Astrocyte (in vitro differentiated cells and primary cell): ENCODE data around the gene PTAFR. TPM values are rescaled to one million over a fixed set of nuclear protein-coding genes. Genes with fewer than 3 reads are reported as not detected.

Experiments used
- DNase-seq: peaks from one replicate; pipeline ENCODE4 v3.0.0-alpha.2; 2010; ENCODE audit warnings: low read depth
- FAIRE-seq: peaks from 2 replicates; lab custom pipeline; 2011; peaks lifted over from hg19 to GRCh38; lab: Jason Lieb, UNC
- H2AFZ ChIP-seq: 2 replicates; pipeline ENCODE4 v1.6.0; 2012; ENCODE audit warnings: low read depth, low read length, inconsistent platforms
- H3K27ac ChIP-seq: 2 replicates; pipeline ENCODE4 v1.5.1; 2011; ENCODE audit warnings: low read depth, low read length, inconsistent platforms
- H3K27me3 ChIP-seq: 2 replicates; pipeline ENCODE4 v1.6.0; 2011; ENCODE audit warnings: low read length, inconsistent platforms; ENCODE audit not compliant: insufficient read depth
- H3K36me3 ChIP-seq: 2 replicates; pipeline ENCODE4 v1.5.1; 2011; ENCODE audit warnings: low read length, inconsistent platforms; ENCODE audit not compliant: insufficient read depth
- H3K4me1 ChIP-seq: 2 replicates; pipeline ENCODE4 v1.5.1; 2011; ENCODE audit warnings: low read length, inconsistent platforms; ENCODE audit not compliant: insufficient read depth
- H3K4me2 ChIP-seq: 2 replicates; pipeline ENCODE4 v1.6.0; 2012; ENCODE audit warnings: low read length, inconsistent platforms
- H3K4me3 ChIP-seq: 2 replicates; pipeline ENCODE4 v1.5.1; 2011; ENCODE audit warnings: low read depth, mild to moderate bottlenecking, low read length, inconsistent platforms; ENCODE audit not compliant: insufficient read depth
- H3K79me2 ChIP-seq: 2 replicates; pipeline ENCODE4 v1.6.0; 2012; ENCODE audit warnings: mild to moderate bottlenecking, low read length, inconsistent platforms; ENCODE audit not compliant: insufficient read depth
- H3K9ac ChIP-seq: 2 replicates; pipeline ENCODE4 v1.6.0; 2012; ENCODE audit warnings: mild to moderate bottlenecking, low read length, inconsistent platforms
- H3K9me3 ChIP-seq: 2 replicates; pipeline ENCODE4 v1.5.1; 2012; ENCODE audit warnings: low read depth, mild to moderate bottlenecking, low read length, inconsistent platforms; ENCODE audit not compliant: insufficient read depth
- H4K20me1 ChIP-seq: 2 replicates; pipeline ENCODE4 v1.6.0; 2012; ENCODE audit warnings: low read length, inconsistent platforms; ENCODE audit not compliant: insufficient read depth
- H3K27ac Mint-ChIP-seq: one replicate; pipeline ENCODE4 v1.8.0; 2021; ENCODE audit warnings: mild to moderate bottlenecking, mixed read lengths; ENCODE audit not compliant: unreplicated experiment
- H3K27me3 Mint-ChIP-seq: one replicate; pipeline ENCODE4 v1.8.0; 2021; ENCODE audit warnings: low read depth, mixed read lengths; ENCODE audit not compliant: unreplicated experiment
- H3K36me3 Mint-ChIP-seq: one replicate; pipeline ENCODE4 v1.8.0; 2021; ENCODE audit warnings: low read depth, mixed read lengths; ENCODE audit not compliant: unreplicated experiment
- H3K4me1 Mint-ChIP-seq: one replicate; pipeline ENCODE4 v1.8.0; 2021; ENCODE audit warnings: low read depth, mixed read lengths; ENCODE audit not compliant: unreplicated experiment
- H3K4me3 Mint-ChIP-seq: one replicate; pipeline ENCODE4 v1.8.0; 2021; ENCODE audit warnings: mild to moderate bottlenecking, moderate library complexity, mixed read lengths; ENCODE audit not compliant: unreplicated experiment
- H3K9me3 Mint-ChIP-seq: one replicate; pipeline ENCODE4 v1.8.0; 2021; ENCODE audit warnings: mild to moderate bottlenecking, mixed read lengths; ENCODE audit not compliant: unreplicated experiment
- CTCF ChIP-seq: IDR thresholded peaks from 2 replicates; pipeline ENCODE4 v1.5.1; 2011; ENCODE audit warnings: low read depth, mild to moderate bottlenecking, inconsistent platforms, low read length, moderate library complexity; ENCODE audit not compliant: insufficient read depth
- EZH2 ChIP-seq: IDR thresholded peaks from 2 replicates; pipeline ENCODE4 v1.6.1; 2012; ENCODE audit warnings: mild to moderate bottlenecking, low read length, inconsistent platforms; ENCODE audit not compliant: insufficient read depth
- total RNA-seq: library from RNA; stranded (reverse); gene quantifications from 2 replicates; pipeline ENCODE4 v1.2.1, GENCODE V29; 2021

The PTAFR gene
- total RNA-seq, 1 donor from 2014 or later: 0.32 TPM

GRCh38 chr1:28136169-28136921 lies 40.1 kb downstream of the PTAFR start:
- Histone ChIP-seq H3K27me3 (no peaks in the 10 kb centered on the region), H3K27ac (no peak overlapping the region), H3K4me2 (no peak overlapping the region), H3K36me3 (no peaks in the 10 kb centered on the region), H2AFZ (no peak overlapping the region), H4K20me1 (no peaks in the 10 kb centered on the region), H3K79me2 (no peaks in the 10 kb centered on the region), H3K9me3 (no peaks in the 10 kb centered on the region), H3K4me1 (no peaks in the 10 kb centered on the region), H3K9ac (no peak overlapping the region), H3K4me3 (no peak overlapping the region)
- no peak for DNase-seq
- TF ChIP-seq EZH2: no peak
- TF ChIP-seq CTCF: no peak
- H3K27me3 Mint-ChIP-seq: peaks cover 2% of the 10 kb centered on the region
- H3K4me1 Mint-ChIP-seq: peaks cover 5% of the 10 kb centered on the region
- H3K4me3 Mint-ChIP-seq: no peak overlapping the region
- no peak overlapping the region for H3K27ac Mint-ChIP-seq
- peaks cover 9% of the 10 kb centered on the region for H3K9me3 Mint-ChIP-seq
- FAIRE-seq: no peak
- H3K36me3 Mint-ChIP-seq: no peaks in the 10 kb centered on the region

GRCh38 chr1:28135371-28136168 lies 40.9 kb downstream of the PTAFR start:
- Mint-ChIP-seq H3K27me3 (peaks cover 2% of the 10 kb centered on the region), H3K4me3 (no peak overlapping the region), H3K9me3 (peaks cover 9% of the 10 kb centered on the region), H3K4me1 (peaks cover 5% of the 10 kb centered on the region), H3K36me3 (no peaks in the 10 kb centered on the region), H3K27ac (no peak overlapping the region)
- no peak overlapping the region for H3K9ac ChIP-seq
- H2AFZ ChIP-seq: no peak overlapping the region
- H3K27ac ChIP-seq: no peak overlapping the region
- DNase-seq (peak; percentile 30), FAIRE-seq (no peak)
- H3K36me3 ChIP-seq: no peaks in the 10 kb centered on the region
- no peaks in the 10 kb centered on the region for H3K79me2 ChIP-seq
- no peaks in the 10 kb centered on the region for H4K20me1 ChIP-seq
- TF ChIP-seq CTCF: no peak
- no peak for TF ChIP-seq EZH2
- H3K9me3 ChIP-seq: no peaks in the 10 kb centered on the region
- no peaks in the 10 kb centered on the region for H3K27me3 ChIP-seq
- no peaks in the 10 kb centered on the region for H3K4me1 ChIP-seq
- no peak overlapping the region for H3K4me3 ChIP-seq
- peak overlapping the region; percentile 58 for H3K4me2 ChIP-seq
